ENCODE data around the gene KRT25. TPM values are rescaled to one million over a fixed set of nuclear protein-coding genes. Genes with fewer than 3 reads are reported as not detected.
"Not testable (repeated sequence)": the region's sequence is repeated elsewhere in the genome, so short reads cannot be mapped to it uniquely, and the experiment has no call there.

The KRT25 gene
- total RNA-seq, 2 experiments from 2014 or later = not detected

DNA sequence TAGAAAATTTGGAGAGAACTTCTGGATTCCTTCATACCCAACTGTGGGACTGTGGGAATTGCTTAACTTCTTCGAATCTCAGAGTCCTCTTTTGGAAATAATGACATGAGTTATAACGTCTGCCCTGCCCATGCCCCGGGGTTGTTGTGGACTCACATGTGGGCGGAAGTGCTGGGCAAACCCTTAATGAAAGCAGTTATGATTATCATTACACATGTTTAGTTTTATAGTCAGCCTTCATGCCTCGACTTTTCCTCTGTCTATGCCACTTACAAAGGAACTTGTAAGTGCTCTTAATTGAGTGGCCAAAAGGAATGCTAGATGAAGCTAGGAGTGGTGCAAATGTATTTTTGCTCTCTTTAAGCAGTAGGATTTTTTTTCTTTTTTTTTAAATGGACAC lies 23.3 kb upstream of the KRT25 start:
- H3K36me3 Mint-ChIP-seq = no peaks in the 10 kb centered on the region
- DNase-seq = no peak
- H3K4me1 Mint-ChIP-seq = peaks cover 4% of the 10 kb centered on the region
- H3K27ac Mint-ChIP-seq = no peak overlapping the region
- no peak for ATAC-seq (ENCODE audit: low read depth)
- peaks cover 62% of the 10 kb centered on the region for H3K27me3 Mint-ChIP-seq
- POLR2A ChIA-PET = no interaction called here
- no peaks in the 10 kb centered on the region for H3K9me3 Mint-ChIP-seq
- no peak overlapping the region for H3K4me3 Mint-ChIP-seq

DNA sequence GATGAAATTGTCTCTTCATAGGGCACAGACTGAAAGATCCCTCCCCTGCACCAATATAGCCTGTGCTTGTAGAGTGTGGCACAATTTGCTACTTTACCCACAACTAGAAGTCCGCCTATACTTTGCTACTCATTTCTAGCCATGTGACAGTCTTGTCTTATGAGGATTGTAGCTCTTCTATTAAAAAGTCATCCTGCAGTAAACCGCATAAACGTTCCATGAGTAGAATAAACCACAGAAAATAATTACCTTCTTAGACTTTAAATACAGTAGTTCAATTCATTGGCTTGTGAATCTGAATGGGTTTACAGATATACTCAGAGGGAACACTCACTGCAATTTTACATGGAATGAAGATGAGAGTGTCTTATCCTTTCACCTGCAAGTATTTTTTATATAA lies 22.8 kb upstream of the KRT25 start:
- Mint-ChIP-seq H3K27me3 (peaks cover 58% of the 10 kb centered on the region), H3K4me1 (peaks cover 4% of the 10 kb centered on the region), H3K4me3 (no peak overlapping the region), H3K9me3 (no peaks in the 10 kb centered on the region), H3K27ac (no peak overlapping the region), H3K36me3 (no peaks in the 10 kb centered on the region)
- DNase-seq = no peak
- POLR2A ChIA-PET = no interaction called here
- ATAC-seq (ENCODE audit: low read depth) = no peak

GRCh38 chr17:40777459-40777858 lies 22.3 kb upstream of the KRT25 start:
- Mint-ChIP-seq H3K4me1 (peaks cover 4% of the 10 kb centered on the region), H3K36me3 (no peaks in the 10 kb centered on the region), H3K4me3 (no peak overlapping the region), H3K27me3 (peaks cover 63% of the 10 kb centered on the region), H3K9me3 (no peaks in the 10 kb centered on the region), H3K27ac (no peak overlapping the region)
- ATAC-seq (ENCODE audit: low read depth) (no peak), DNase-seq (no peak)
- POLR2A ChIA-PET = no interaction called here

- H3K36me3 Mint-ChIP-seq = no peaks in the 10 kb centered on the region
- no peak for ATAC-seq (ENCODE audit: low read depth)
- no peak overlapping the region for H3K4me3 Mint-ChIP-seq
- no peak overlapping the region for H3K27ac Mint-ChIP-seq
- DNase-seq = no peak
- peaks cover 4% of the 10 kb centered on the region for H3K4me1 Mint-ChIP-seq
- H3K27me3 Mint-ChIP-seq = peaks cover 66% of the 10 kb centered on the region
- H3K9me3 Mint-ChIP-seq = no peaks in the 10 kb centered on the region
- POLR2A ChIA-PET = no interaction called here
Measured at GRCh38 chr17:40775945-40776344, 20.8 kb upstream of the KRT25 start.

DNA sequence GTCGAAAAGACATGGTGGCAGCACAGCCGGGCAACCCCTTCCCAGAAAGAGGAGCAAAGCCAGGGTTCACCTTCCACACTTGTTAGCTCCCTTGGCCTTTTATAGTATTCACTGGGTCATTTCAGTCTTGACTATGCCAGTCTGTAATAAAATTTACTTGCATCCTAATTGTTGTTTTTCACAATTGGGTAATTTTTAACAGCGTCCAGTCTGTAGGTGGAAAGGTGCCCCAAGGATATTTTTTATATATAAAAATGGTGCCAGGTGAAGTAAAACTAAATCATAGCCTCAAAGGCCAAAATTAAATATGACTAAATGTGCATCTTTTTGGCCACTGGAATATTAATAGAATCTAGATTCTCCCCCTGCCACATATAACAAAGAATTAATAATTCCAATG lies 17.0 kb upstream of the KRT25 start, which contains the start of gene KRT26:
TSS of gene KRT26 (minus strand) at position 101 of the 400 bp plus-strand sequence. CDS start at position 13, 88 bp downstream.
- ATAC-seq (ENCODE audit: low read depth) = no peak
- no peaks in the 10 kb centered on the region for H3K36me3 Mint-ChIP-seq
- H3K9me3 Mint-ChIP-seq = no peaks in the 10 kb centered on the region
- no peaks in the 10 kb centered on the region for H3K4me1 Mint-ChIP-seq
- DNase-seq = no peak
- no peak within 1 kb of the TSS for H3K4me3 Mint-ChIP-seq
- H3K27me3 Mint-ChIP-seq = peaks cover 46% of the 10 kb centered on the region
- no peak within 1 kb of the TSS for H3K27ac Mint-ChIP-seq
- POLR2A ChIA-PET = no interaction called here

GRCh38 chr17:40765657-40766056 lies 10.5 kb upstream of the KRT25 start:
- H3K36me3 Mint-ChIP-seq = no peaks in the 10 kb centered on the region
- POLR2A ChIA-PET = no interaction called here
- H3K27ac Mint-ChIP-seq = no peak overlapping the region
- no peak for ATAC-seq (ENCODE audit: low read depth)
- no peak for DNase-seq
- no peak overlapping the region for H3K4me3 Mint-ChIP-seq
- H3K4me1 Mint-ChIP-seq = no peaks in the 10 kb centered on the region
- peaks cover 13% of the 10 kb centered on the region for H3K9me3 Mint-ChIP-seq
- peaks cover 18% of the 10 kb centered on the region for H3K27me3 Mint-ChIP-seq

GRCh38 chr17:40763752-40764151 lies 8.6 kb upstream of the KRT25 start:
- H3K4me3 Mint-ChIP-seq = no peak overlapping the region
- no peaks in the 10 kb centered on the region for H3K36me3 Mint-ChIP-seq
- DNase-seq (no peak), ATAC-seq (ENCODE audit: low read depth) (no peak)
- no peaks in the 10 kb centered on the region for H3K4me1 Mint-ChIP-seq
- H3K9me3 Mint-ChIP-seq = peaks cover 24% of the 10 kb centered on the region
- no peak overlapping the region for H3K27ac Mint-ChIP-seq
- POLR2A ChIA-PET = no interaction called here
- H3K27me3 Mint-ChIP-seq = peaks cover 17% of the 10 kb centered on the region

DNA sequence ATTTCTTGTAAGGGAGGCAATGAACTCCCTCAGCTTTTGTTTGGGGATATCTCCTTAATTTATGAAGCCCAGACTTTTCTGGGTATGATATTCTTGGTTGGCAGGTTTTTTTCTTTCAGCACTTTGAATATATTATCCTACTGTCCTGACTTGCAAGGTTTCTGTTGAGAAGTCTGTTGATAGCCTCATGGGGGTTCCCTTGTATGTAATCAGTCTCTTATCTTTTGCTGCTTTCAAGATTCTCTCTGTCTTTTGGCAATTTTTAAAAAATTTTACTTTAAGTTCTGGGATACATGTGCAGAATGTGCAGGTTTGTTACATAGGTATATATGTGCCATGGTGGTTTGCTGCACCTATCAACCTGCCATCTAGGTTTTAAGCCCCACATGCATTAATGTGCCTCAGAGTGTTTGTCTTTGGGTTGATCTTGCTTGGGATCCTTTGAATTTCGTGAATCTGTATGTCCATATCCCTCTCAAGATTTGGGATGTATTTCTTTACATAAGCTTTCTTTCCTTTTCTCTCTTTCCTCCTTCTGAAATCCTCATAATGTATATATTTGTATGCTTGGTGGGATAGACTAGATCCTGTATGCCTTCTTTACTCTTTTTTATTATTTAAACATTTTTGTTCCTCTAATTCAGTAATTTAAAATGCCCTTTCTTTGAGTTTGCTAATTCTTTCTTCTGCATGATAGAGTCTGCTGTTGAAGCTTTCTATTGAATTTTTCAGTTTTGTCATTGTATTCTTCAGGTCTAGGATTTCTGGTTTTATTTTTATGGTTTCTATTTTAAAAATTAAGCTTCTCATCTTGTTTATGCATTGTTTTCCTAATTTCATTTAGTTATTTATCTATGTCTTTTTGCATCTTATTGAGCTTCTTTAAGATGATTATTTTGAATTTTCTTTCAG lies 5.2 kb upstream of the KRT25 start:
- Mint-ChIP-seq H3K27me3 (peaks cover 26% of the 10 kb centered on the region), H3K9me3 (peaks cover 24% of the 10 kb centered on the region), H3K4me1 (no peaks in the 10 kb centered on the region), H3K36me3 (no peaks in the 10 kb centered on the region), H3K27ac (no peak overlapping the region), H3K4me3 (no peak overlapping the region)
- no peak for ATAC-seq (ENCODE audit: low read depth)
- POLR2A ChIA-PET = no interaction called here
- DNase-seq = no peak

- DNase-seq (no peak), ATAC-seq (ENCODE audit: low read depth) (no peak)
- POLR2A ChIA-PET = interaction anchor here (0.6 kb wide), 1 partner anchor 200 kb away, joined by 3 read pairs; no protein-coding TSS in a partner anchor
- Mint-ChIP-seq H3K27ac (no peak overlapping the region), H3K9me3 (peaks cover 3% of the 10 kb centered on the region), H3K36me3 (no peaks in the 10 kb centered on the region), H3K4me1 (no peaks in the 10 kb centered on the region), H3K27me3 (peaks cover 42% of the 10 kb centered on the region), H3K4me3 (no peak overlapping the region)
Measured at GRCh38 chr17:40753804-40754203, 1.3 kb downstream of the KRT25 start.

DNA sequence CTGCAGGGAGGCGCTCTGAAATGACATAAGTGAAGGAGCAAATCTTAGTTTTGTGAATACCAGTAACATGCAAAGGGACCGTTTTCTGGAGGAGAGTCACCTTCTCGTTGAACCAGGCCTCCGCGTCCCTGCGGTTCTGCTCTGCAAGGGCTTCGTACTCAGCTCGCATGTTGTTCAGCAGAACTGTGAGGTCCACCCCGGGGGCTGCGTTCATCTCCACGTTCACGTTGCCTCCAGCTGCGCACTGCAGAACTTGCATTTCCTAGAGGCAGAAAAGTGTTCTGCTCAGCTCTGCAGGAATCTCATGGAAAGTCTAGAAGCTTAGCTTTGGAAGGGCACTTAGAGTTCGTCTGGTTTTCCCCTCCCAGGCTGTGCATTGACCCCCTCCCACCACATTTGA lies 4.1 kb downstream of the KRT25 start:
- POLR2A ChIA-PET = no interaction called here
- DNase-seq (no peak), ATAC-seq (ENCODE audit: low read depth) (no peak)
- Mint-ChIP-seq H3K27ac (no peak overlapping the region), H3K9me3 (peaks cover 6% of the 10 kb centered on the region), H3K27me3 (peaks cover 31% of the 10 kb centered on the region), H3K4me1 (no peaks in the 10 kb centered on the region), H3K4me3 (no peak overlapping the region), H3K36me3 (no peaks in the 10 kb centered on the region)

DNA sequence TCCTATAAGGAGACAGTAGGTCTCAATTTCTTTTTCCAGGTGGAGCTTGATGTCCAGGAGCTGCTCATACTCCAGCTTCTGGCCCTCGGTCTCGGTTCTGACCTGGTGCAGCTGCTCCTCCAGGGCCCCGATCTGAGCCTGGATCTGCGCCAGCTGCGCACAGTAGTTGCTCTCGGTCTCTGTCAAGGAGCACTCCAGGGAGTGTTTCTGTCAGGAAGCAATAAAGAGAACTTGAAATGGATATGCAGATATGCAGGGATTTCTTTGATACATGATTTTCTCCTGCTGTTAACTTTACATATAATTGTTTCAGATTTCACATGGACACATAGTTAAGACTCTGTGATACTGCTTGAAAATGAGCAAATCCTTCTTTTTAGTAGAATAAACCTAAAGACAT lies 4.7 kb downstream of the KRT25 start:
- ATAC-seq (ENCODE audit: low read depth) = no peak
- H3K9me3 Mint-ChIP-seq = peaks cover 6% of the 10 kb centered on the region
- POLR2A ChIA-PET = no interaction called here
- H3K4me3 Mint-ChIP-seq = no peak overlapping the region
- no peaks in the 10 kb centered on the region for H3K4me1 Mint-ChIP-seq
- no peak for DNase-seq
- H3K36me3 Mint-ChIP-seq = no peaks in the 10 kb centered on the region
- no peak overlapping the region for H3K27ac Mint-ChIP-seq
- H3K27me3 Mint-ChIP-seq = peaks cover 31% of the 10 kb centered on the region

DNA sequence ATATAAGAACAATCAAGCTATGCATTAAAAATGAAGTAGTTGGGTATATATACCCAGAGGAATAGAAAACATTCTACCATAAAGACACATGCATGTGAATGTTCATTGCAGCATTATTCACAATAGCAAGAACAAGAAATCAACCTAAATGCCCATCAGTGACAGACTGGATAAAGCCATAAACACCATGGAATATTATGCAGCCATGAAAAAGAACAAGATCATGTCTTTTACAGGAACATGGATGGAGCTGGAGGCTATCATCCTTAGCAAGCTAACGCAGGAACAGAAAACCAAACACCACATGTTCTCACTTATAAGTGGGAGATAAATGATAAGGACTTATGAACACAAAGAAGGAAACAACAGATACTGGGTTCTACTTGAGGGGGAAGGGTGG lies 6.5 kb downstream of the KRT25 start:
- H3K4me3 Mint-ChIP-seq; H3K4me1 Mint-ChIP-seq; H3K9me3 Mint-ChIP-seq; H3K27ac Mint-ChIP-seq; POLR2A ChIA-PET; ATAC-seq (ENCODE audit: low read depth); DNase-seq; H3K36me3 Mint-ChIP-seq: not testable (repeated sequence)
- peaks cover 34% of the 10 kb centered on the region for H3K27me3 Mint-ChIP-seq

DNA sequence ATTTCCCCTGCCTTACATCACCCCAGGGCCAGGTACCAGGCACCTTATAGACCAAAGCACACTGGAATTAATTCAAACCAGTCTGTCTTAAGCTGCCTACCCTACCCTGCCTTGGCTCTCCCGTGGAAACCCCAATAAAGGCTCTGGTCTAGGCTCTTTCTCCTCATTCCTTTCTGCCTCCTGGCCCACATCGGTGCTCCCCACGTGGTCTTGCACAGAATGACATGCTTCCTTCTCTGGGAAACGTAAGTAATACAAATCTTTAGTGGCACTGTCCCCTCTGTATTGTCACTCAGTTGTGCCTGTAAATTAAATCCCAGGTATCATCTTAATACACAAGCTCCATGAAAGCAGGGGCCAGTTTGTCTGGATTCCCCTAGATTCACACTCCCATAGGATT lies 16.6 kb downstream of the KRT25 start:
- POLR2A ChIA-PET = no interaction called here
- no peaks in the 10 kb centered on the region for H3K36me3 Mint-ChIP-seq
- H3K27ac Mint-ChIP-seq = no peak overlapping the region
- H3K4me3 Mint-ChIP-seq = no peak overlapping the region
- peaks cover 31% of the 10 kb centered on the region for H3K27me3 Mint-ChIP-seq
- DNase-seq = no peak
- peaks cover 2% of the 10 kb centered on the region for H3K9me3 Mint-ChIP-seq
- H3K4me1 Mint-ChIP-seq = no peaks in the 10 kb centered on the region
- ATAC-seq (ENCODE audit: low read depth) = no peak

DNA sequence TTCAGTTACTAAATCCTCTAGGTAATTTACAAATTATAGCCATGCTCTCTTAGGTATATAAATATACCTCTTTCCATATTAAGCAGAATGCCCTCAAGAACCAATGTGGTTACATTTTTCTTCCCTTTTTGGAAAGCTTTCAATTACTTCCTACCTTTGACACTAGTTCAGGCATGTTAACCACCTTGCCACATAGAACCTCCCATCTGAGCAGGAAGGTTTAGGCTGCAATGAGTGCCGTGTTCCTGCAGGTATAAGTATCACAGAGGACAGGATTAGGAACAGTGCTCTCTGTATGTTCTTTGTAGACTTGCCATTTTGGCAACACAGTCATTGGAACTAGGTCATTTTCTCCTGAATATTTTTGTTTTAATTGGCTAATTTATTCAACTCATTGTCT lies 20.1 kb downstream of the KRT25 start:
- DNase-seq (no peak), ATAC-seq (ENCODE audit: low read depth) (no peak)
- Mint-ChIP-seq H3K9me3 (no peaks in the 10 kb centered on the region), H3K27me3 (peaks cover 45% of the 10 kb centered on the region), H3K4me1 (no peaks in the 10 kb centered on the region), H3K36me3 (no peaks in the 10 kb centered on the region), H3K27ac (no peak overlapping the region), H3K4me3 (no peak overlapping the region)
- POLR2A ChIA-PET = no interaction called here

Data from activated naive CD8-positive, alpha-beta T cell treated with anti-CD3 and anti-CD28 coated beads, Interleukin-2, amount 10 ng/mL, durations not matched to agents 7 days and 5 days (primary cell).